Colon (tissue), 2 donors: ENCODE data around the gene DENND4A.
"Not testable (repeated sequence)": the region's sequence is repeated elsewhere in the genome, so short reads cannot be mapped to it uniquely, and the experiment has no call there.

Experiments used
- FAIRE-seq: peaks from 2 replicates; lab custom pipeline; 2012; peaks lifted over from hg19 to GRCh38; lab: Jason Lieb, UNC
- donor health status: control.
- donor health status: control.

DENND4A gene

GRCh38 chr15:65818927-65819562, 27.0 kb upstream of the DENND4A start:
- no peak for FAIRE-seq

DNA sequence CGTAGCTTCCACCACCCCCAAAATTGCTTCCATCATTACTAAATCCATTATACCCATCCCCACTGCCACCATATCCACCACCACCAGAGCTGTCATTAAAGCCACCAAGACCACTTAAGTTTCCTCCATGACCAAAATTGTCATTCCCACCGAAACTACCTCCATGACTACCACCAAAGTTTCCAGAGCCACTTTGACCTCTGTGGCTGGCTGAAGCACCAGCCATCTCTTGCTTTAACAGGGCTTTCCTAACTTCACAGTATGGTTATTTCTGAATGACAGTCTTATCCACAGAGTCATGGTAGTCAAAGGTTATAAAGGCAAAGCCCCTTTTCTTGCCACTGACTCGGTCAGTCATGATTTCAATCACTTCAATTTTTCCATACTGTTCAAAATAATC, 24.3 kb upstream of the DENND4A start:
- FAIRE-seq = no peak

GRCh38 chr15:65816008-65816407, 23.9 kb upstream of the DENND4A start:
- not testable (repeated sequence) for FAIRE-seq

DNA sequence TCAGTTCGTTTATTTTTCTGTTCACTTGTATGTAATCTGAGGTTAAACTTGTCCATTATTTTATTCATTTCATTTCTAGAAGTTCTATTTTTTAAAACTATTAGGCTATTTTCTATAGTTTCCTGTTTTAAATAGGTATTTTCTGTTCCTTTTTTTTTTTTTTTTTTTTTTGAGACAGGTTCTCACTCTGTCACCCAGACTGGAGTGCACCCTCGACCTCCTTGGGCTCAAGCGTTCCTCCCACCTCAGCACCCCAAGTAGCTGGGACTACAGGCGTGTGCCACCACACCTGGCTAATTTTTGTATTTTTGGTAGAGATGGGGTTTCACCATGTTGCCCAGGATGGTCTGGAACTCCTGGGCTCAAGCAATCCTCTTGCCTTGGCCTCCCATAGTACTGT, 22.2 kb upstream of the DENND4A start:
- not testable (repeated sequence) for FAIRE-seq

- FAIRE-seq = no peak
Observed at GRCh38 chr15:65812916-65813315, 20.8 kb upstream of the DENND4A start.

DNA sequence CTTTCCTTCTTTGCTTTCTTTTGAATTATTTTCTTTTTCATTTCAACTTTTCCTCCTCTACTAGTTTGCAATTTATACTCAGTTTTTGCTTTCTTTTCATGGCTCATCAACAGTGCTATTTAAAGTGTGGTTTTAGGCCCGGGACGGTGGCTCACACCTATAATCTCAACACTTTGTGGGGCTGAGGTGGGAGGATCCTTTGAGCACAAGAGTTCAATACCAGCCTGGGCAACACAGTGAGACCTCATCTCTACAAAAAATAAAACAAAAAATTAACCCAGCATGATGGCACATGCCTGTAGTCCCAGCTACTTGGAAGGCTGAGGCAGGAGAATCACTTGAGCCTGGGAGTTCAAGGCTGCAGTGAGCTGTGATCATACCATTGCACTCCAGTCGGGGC, 20.4 kb upstream of the DENND4A start:
- no peak for FAIRE-seq

- FAIRE-seq = no peak
Observed at GRCh38 chr15:65811835-65812234, 19.7 kb upstream of the DENND4A start.

DNA sequence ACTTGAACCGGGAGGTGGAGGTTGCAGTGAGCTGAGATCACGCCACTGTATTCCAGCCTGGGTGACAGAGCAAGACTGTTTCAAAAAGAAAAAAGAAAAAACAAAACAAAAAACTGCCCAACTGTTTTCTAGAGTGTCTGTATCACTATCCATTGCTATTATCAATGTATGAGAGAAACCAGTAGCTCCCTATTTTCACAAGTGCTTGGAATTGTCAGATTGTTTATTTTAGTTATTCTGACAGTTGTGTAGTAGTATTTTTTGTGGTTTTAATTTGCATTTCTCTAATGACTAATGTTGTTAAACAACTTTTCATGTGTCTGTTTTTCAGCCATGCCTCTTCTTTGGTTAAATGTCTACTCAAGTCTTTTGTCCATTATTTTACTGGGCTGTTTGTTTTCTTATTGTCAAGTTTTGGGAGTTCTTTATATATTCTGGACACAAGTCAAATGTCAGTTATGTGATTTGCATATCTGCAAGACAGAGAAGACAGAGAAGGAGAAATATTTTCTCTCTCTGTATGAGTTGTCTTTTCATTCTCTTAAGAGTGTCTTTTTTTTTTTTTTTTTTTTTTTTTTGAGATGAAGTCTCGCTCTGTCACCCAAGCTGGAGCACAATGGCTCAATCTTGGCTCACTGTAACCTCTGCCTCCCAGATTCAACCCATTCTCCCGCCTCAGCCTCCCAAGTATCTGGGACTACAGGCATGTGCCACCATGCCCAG, 19.1 kb upstream of the DENND4A start:
- FAIRE-seq = not testable (repeated sequence)

- no peak for FAIRE-seq
Observed at GRCh38 chr15:65806397-65806796, 14.3 kb upstream of the DENND4A start.

GRCh38 chr15:65805019-65805745, 13.1 kb upstream of the DENND4A start:
- FAIRE-seq = no peak

- no peak for FAIRE-seq
Observed at GRCh38 chr15:65804252-65804931, 12.3 kb upstream of the DENND4A start.

GRCh38 chr15:65801229-65801805, 9.2 kb upstream of the DENND4A start:
- no peak for FAIRE-seq

DNA sequence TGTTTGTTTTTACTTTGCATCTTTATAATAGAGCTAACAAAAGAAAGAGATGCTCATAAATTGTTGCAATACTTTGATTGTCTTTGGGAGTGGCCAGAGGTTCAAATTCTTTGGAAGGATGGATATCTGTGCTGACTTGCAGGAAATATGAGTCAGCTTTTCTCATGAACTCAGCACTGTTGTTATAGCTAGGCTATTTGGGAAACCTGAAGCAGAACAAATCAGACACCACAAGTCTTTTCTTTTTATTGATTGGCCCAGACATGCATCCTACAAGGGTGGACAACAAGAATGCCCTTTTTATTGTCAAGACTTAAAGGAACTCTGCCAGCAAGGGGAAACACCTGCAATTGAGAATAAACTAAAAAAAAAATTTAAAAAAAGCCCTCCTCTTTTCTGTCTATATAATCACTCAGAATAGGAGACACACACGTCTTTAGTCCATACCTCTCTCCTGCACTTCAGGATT, 4.6 kb upstream of the DENND4A start:
- FAIRE-seq = no peak

- FAIRE-seq = no peak
Observed at GRCh38 chr15:65795663-65796216, 3.6 kb upstream of the DENND4A start.

DNA sequence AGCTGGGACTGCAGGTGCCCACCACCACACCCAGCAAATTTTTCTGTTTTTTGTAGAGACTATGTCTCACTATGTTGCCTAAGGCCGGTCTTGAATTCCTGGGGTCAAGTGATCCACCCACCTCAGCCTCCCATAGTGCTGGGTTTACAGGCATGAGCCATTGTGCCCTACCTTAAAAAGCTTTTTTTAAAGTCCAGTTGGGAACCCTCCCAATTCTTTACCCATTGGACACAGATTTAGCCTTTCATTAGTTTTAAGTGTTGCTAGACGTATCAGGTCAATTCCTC, 1.7 kb upstream of the DENND4A start:
- no peak for FAIRE-seq

DNA sequence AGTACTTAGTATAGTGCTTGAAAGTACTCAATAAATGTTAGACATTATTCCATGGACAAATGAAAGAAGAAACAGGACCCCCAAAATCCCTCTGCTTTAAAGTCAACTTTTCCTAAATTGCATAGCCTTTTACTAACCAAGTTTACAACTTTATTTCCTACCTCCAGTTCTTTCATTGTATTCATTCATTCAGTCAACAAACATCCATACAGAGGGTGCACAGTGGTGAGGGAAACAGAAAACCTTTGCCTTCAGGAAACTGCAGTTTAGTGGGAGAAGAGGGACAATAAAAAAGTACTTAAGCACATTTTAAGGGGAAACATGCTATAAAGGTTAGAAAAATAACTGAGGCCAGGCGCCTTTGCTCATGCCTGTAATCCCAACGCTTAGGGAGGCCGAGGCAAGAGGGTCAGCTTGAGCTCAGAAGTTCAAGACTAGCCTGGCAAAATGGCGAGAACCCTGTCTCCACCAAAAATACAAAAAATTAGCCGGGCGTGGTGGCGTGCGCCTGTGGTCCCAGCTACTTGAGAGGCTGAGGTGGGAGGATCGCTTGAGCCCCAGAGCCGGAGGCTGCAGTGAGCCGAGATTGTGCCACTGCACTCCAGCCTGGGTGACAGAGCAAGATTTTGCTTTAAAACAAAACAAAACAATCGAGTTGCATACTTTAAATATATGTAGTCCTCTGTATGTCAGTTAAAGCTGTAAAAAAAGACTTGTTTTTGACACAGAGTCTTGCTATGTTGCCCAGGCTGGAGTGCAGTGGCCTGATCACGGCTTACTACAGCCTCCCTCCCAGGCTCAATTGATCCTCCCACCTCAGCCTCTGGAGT, 1.1 kb upstream of the DENND4A start:
- FAIRE-seq = no peak

DNA sequence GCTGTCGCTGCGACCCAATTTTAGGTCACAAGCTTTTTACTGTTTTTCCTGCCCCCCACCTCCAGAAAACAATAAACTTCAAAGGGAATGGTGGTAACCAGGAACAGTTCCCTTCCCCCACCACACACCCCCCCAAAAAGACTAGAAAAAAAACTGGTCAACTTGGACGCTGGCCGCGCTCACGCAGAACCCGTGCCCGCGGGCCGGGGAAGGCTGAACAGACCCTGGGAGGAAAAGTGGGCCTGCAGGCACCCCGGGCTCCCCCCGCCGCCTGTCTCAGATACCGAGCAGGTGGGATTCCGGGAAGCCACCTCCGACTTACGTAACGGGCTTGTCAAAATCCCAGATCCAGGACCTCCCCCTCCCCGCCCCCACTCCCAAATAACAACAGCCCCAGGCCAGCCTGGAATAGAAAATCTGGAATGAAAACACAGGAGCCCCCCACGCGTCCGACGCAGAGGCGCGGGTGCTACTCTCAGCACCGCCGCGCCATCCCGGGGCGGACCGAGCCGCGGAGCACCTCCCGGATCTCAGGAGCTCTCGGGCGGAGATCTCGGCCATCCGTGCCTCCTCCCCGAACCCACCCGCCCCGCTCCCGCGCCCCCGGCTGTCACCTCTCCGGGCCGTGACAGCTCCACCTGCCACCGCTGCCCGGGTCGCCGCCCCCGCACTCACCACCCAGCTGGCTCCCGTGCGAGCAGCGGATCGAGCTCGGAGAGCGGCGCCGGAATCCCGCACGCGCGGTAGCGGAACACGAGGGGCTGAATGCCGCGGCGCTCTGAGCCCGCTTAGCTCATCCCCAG, 557 bp downstream of the DENND4A start:
- no peak for FAIRE-seq

DNA sequence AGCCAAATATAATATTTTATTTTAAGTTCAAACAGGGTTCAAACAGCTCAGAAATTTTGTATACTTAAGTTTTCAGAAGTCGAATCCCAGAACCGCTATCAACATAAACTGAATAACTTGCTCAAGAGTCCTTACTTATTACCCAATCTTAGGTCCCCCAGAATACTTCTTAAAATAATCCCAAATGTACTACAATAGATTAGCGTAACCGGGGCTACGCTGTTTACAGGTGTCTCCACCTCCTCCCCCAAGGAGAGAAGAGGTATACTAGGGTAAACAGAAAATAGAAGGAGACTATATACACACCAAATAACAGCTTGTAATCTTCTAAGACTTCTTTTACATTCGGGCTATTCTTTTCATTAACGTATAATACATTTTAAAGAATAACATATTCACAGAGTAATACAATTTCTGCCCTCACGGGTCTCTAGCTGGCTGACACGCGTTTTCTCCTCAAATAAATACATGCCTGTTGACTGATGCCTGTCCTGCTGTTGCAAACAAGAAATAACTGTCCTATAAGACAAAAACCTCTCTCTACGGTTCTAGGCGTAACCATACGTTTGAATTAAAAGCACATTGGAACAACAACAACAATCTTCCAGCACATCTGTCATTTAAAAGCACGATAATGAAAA, 1.3 kb downstream of the DENND4A start:
- FAIRE-seq = no peak

DNA sequence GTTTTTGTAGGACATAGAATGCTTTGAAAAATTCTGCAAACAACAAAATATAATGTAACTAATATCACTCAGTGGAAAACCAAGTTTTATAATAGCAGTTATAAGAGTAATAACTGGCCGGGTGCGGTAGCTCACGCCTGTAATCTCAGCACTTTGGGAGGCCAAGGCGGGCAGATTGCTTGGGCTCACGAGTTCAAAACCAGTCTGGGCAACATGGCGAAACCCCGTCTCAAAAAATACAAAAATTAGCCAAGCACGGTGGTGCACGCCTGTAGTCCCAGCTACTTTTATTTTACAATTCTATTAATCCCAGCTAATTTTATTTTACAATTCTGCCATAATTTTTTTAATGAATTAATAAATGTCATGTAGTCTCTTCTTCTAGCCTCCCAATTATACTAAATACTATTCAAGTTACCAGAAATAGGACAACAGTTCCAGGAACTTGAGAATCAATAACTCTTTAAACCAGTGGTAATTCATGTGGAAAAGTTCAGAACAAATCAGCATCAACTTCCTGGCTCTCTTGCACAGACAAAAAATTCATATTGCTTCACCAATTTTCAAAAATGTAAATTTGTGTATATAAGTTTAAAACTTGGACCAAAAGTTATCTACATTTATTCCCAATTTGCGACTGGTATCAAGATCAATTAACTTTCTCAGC, 2.2 kb downstream of the DENND4A start:
- FAIRE-seq = no peak
